NCI-H1417 treated with DMSO at 0.1 percent for 48 hours (cell line): ENCODE measurements around the gene CTSV.
"Not testable (repeated sequence)": the region's sequence is repeated elsewhere in the genome, so short reads cannot be mapped to it uniquely, and the experiment has no call there.

Experiments
- DNase-seq: peaks from one replicate; lab custom pipeline; 2025; lab: John Stamatoyannopoulos, UW

The CTSV gene

DNA sequence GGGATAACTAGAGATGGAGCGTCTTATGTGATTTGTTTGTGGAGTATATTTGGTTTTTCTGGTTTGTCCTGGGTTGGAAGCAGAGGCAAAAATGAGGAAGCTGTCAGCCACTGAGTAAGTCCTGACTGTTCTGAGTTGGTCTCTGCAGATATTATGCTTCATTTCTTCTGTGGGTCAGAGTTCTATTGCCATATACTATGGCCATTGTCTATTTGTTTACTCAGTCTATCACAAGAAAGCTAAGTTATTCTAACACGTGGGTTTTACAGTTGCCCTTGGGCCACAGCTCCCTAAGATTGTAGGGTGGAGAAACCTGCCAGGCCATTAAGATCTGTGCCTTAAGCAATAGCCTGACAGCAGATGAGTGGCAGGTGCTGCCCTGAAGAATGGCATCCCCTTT, 3.0 kb upstream of the CTSV start:
- DNase-seq = no peak

DNA sequence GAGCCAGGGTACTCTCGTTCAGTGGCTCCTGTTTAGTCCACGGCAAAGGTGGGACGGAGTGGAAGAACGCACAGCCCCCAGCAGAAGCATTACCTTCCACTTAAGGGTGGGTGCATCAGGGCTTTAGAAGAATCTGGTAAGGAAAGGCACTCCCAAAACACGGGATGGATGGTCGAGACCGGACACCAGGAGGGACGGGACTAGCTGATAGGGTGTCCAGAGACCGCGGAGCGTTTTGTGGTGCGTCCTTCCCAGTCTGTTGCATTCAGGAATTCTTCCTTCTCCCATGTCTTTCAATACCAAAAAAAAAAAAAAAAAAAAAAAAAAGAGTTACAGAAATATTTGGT, 545 bp upstream of the CTSV start:
- DNase-seq = no peak

DNA sequence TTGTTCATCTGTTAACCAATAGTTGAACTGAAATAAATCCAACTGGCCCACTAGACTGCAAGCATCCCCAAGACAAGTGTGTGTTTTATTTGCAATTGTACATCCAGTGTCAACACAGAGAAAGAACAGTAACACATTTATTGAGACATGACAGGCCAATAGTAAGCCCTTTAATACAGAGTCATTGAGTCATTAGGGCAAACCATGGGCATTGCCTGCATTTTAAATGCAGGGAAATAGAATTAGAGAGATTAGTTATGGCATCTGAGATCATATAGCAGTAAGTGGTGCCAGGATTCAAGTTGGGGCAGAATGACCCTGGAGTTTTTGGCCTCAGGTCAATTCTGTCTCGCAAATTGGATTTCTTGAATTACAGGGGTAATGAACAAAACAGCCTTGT, 15.4 kb downstream of the CTSV start:
- DNase-seq = not testable (repeated sequence)

DNA sequence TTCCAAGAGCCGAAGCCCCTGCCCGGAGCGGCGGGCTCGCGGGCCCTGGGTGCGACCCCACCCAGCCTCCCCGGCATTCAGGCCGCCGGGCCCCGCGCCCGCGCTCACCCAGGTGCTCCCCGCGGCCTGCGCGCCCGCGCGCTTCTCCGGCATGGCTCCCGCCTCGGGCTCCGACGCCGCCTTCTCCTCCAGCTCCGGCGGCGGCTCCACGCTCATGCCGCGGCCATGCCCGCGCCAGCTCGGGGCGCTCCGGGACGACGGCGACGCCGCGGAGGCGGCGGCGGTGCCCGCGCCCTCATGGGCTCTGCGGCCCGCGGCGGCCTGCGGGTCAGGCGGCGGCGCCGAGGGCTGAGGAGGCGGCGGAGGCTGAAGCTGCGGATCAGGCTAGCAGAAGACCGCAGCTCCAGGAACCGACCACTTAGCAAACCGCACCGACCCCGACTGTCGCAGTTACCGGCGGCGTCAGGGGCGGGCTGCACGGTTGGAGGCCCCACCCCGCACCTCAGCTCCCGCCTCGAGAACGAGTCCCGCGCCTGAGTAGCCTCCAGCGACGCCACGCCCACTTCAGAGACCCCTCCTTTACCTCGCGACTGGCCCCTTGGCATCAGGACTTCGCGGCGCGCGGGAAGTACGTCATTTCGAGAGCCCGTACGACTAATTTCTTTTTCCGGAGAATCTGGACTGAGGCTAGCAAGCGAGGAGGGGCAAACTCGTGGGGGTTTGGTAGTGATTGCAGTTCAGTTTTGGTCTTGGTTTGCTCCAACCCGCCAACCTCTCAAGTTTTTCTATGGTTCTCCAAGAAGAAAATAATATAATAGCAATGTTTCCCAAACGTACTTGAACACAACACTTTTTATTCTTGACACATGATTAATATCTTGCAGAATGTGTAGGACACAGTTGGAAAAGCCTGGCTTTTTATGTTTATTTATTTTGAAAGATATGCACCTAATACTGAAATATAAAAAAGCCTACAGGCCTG, 25.5 kb downstream of the CTSV start:
- DNase-seq = peak; percentile 71

DNA sequence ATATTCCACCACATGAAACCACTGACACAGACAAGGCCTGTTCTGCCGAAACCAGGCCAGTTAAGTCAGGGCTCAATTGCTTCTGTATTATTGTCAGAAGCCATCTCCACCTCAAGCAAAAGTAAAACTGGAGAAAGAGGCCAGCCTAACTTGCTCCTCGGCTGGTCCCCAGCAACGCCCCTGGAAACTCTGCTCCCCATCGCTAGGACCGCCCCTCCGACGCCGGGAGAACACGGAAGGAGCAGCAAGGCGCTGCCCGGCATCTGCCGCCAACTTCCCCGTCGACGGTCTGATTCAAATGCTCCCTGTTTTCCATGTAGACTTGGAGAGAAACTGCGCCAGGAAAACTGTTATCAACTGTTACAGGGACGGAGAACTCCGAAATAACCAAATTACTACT, 26.3 kb downstream of the CTSV start:
- not testable (repeated sequence) for DNase-seq

DNA sequence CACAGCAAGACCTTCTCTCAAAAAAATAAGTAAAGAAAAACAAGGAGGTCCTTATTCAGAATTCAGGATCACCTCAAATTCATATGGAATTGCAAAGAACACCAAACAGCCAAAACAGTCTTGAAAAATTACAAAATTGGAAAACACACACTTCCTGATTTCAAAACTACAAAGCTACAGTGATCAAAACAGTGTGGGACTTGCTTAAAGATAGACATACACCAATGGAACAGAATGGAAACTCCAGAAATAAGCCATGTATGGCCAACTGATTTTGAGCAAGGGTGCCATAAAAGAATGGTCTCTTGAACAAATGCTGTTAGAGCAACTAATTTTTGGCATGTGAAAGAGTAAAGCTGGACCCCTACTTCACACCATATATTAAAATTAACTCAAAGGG, 36.7 kb downstream of the CTSV start:
- DNase-seq = not testable (repeated sequence)

DNA sequence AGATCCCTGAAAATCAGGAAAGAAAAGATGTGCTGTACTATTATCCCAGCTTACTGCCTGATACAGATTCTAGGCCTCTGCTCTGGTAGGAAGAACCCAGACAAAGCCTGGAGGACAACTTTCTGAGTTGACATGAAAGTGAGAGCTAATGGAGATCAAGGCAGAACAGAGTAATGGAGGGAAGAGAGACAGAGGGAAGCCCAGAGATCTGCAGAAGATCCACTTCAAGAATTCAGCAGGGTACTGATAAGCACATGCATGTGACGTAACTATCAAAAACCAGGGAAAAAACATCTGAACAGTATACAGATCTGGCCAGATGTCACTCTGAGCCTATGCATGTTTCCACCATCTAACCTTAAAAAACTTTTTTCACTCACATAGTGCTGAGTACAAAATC, 37.6 kb downstream of the CTSV start:
- DNase-seq = not testable (repeated sequence)

DNA sequence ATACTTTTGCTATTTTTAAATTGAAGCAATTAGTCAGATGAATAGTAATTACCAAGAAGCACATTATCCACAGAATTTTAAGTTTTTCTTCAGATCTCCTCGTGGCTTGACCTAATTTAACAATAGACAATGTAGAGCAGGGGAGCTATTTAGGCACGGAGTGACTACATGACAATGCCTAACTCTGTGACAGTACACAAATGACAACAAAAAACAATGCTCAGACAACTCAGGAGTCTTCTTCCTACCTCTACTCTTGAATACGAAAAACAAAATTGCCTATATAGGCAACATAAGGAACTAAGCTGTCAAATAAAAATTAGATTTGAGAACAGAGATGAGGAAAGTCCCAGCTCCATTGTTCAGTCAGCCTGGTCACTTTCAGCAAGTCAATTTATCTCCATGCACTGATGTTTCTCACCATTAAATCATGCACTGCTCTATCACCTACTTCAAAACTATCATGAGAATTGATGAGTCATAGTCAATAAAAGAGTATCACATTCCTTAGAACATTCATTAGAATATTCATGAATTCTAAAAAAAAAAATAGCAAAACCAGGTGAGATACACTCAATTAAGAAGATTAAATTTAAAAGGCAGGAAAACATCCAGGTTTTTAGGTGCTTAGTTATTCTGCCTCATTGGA, 38.7 kb downstream of the CTSV start:
- DNase-seq = not testable (repeated sequence)

DNA sequence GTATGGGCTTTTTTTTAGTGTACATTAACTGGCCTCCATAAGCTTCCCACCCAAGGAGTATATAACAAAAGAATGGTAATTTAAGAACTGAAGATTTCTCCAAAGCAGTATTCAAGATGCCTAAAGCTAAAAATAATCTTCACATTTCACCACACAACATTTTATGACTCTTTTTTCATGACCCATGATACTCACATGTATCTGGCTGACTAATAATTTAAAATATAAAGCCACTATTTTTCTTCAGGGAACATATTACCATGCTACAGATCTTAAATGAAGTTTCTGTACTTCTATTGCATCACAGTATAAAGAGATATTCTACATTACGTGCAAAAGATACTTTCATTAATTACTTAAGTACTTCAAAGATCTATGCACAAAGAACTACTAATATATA, 39.2 kb downstream of the CTSV start:
- DNase-seq = not testable (repeated sequence)

DNA sequence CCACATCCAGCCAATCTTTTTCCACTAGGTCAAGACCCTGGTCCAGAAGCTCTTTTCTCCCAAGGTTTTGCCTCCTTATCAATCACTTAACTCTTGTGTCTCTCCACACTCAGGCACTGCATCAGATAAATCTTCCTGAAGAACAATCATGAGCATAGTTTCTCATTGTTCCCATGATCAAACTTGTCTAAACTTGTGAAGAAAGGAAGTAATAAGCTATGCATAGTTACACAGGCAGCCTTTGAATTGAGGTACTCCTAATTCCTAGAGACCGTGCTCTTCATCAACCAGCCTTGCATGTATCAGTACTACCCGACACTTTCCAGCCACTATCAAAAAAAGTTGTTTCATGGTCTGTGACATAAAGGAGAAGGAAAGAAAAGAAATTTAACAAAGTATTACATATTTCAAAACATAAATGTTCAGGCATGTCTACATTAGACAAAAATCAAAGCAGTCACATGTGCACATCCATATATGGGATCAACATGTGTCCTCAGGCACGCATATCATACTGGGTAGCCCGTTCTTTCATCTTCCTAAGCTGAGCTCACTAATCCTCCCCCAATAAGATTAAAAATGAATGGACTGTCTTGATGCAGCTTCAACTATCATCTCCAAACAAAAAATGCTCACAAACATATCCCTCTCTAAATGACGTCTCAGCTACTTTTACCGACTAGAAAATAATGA, 41.8 kb downstream of the CTSV start:
- not testable (repeated sequence) for DNase-seq

DNA sequence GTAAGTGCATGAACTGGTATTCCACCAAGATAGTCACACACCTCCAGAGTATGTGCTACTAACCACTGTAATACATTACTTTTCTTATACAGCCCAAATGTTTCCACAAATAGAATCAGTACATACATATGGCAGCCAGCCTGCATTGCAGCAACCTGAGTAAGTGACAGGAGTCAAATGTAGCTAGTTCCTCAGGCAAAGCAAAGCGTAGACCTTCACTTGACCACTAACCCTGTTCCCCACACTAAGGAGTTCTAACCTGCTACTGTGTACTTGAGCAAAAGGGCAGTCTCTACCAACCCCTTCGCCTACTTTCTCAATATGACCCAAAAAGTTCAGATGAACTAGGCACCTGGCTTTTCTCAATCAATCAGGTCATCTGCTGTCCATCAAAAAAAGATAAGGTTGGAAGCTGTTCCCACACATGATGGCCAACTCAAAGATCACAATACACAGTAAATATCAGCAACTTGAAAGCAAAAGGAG, 44.4 kb downstream of the CTSV start:
- DNase-seq = not testable (repeated sequence)

DNA sequence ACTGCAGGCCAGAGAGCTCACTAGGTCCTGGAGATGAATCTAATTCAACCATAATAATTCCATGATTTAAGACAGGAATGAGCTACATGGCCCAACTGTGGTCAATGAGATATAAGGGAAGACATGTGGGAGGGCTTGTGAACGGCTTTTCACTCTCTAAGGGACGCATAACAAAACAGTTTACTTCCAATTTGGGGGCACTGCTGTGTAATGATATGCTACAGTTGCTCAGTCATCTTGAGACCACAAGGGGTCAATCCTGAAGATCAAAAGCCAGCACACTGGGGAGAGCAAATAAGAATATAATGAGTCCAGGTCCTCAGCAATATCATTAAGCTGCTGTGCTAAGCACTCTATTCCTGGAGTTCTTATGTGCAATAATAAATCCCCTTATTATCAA, 46.6 kb downstream of the CTSV start:
- DNase-seq = not testable (repeated sequence)

DNA sequence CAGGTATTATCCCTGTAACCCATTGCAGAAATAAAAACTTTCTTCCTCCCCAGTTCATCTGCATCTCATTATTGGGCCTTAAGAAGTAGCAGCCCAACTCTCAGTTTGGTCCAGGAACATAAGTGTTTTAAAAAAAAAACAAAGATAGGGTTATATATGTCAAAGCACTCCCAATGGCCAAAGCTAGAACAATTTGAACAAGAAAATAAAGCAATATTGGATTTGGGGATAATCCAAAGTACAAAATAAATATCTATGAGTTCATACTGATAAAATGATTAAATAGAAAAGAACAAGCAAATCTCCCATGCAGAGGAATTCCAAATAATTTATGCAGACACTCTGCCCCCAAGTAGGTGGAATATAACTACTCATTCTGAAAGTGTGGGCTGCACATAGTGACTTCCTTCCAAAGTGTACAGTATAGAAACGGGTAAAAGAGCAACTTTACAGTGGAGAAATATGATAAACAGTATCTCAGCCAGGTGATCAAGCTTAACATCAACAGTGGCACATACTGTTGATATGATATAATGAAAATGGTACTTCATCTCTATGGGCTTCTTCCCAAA, 49.1 kb downstream of the CTSV start:
- not testable (repeated sequence) for DNase-seq

DNA sequence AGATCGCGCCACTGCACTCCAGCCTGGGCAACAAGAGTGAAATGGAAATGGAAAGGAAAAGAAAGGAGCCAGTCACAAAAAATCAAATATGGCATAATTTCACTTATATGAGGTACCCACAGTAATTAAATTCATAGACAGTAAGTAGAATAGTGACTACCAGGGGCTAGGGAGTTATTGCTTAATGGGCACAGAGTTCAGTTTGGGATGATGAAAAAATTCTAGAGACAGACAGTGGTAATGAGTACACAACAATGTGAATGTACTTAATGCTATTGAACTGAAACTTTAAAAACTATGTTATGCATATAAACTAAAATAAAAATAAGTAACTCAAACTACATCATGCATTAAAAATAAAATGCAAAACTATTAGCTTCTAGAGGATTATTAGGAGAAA, 54.1 kb downstream of the CTSV start:
- DNase-seq = not testable (repeated sequence)

DNA sequence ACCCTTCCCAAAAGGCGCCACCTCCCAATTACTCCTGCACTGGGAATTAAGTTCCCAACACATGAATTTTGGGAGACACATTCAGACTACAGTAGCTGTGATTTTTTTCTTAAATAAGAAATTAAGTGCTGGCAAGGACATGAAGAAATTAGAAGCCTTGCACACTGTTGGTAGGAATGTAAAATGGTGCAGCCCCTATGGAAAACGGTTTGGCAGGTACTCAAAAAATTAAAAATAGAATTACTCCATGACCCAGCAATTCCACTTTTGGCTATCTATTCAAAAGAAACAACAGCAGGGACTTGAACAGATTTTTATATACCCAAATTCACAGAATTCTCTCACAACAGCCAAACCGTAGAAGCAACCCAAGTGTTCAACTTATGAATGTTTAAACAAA, 54.8 kb downstream of the CTSV start:
- not testable (repeated sequence) for DNase-seq

DNA sequence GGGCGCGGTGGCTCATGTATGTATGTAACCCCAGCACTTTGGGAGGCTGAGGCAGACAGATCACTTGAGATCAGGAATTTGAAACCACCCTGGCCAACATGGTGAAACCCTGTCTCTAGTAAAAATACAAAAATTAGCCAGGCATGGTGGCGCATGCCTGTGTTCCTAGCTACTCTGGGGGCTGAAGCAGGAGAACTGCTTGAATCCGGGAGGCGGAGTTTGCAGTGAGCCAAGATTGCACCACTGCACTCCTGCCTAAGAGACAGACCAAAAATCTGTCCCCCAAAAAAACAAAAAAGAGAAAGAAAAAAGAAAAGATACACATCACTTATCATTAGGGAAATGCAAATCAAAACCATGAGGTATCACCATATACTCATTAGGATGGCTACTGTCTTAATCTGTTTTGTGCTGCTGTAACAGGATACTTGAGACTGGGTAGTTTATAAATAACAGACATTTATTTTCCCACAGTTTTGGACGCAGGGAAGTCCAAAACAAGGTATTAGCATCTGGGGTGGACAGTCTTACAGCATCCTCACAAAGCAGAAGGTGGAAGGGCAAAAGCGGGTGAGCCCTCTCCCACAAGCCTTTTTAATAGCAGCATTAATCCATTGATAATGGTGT, 55.3 kb downstream of the CTSV start:
- not testable (repeated sequence) for DNase-seq
